Measurements from ENCODE around the gene CACNA1C. TPM values are rescaled to one million over a fixed set of nuclear protein-coding genes. Genes with fewer than 3 reads are reported as not detected.
A peak's percentile ranks its signal among the peaks of the same experiment; 100 is the strongest.

Gene CACNA1C
- total RNA-seq, 2 donors from 2014 or later = 0.86 to 6.3 TPM

DNA sequence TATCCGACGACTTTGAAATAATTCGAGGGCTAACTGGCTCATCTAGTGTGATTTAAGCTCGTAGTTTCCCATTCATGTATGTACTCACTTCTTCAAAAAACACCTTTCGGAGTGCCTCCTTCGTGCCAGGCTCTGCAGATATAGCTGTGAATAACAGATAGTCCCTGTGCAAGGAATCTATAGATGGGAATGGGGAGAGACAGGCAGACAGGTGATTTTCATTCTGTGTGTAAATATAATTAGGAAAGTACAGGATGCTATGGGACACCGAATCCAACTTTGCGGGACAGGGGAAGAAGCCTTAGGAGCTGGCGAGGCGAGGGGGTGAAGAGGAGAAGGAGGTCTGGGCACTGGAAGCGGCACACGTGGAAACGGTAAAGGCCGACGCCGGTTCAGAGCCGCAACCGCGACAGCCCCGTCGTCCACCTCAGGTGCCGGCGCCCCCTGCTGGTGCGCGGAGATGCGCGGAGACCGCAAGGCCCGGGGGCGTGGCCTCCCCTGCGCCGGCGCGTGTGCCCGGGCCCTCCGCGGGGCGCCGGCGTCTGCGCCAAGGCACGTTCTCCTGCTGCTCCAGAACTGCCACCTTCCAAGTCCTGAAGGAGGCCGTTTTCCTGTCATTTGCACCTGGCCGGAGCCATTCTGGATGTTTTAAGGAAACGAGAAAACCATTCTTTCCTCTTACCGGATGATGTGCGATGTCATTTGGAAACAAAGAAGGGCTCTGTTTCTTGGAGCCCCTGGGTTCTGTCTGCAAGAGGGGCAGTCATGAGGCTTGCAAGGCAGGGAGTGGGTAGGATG is 18.0 kb upstream of the CACNA1C start:
- H3K4me1 Mint-ChIP-seq = no peaks in the 10 kb centered on the region
- 17 to 40% methylated on average over 19 to 47 of the region's 47 CpGs for WGBS, 2 experiments (ENCODE audit: insufficient coverage in 1 of 2, insufficient read length in 1 of 2)
- H3K27me3 ChIP-seq (ENCODE audit: control insufficient read depth, insufficient read depth, low read length, poor library complexity, severe bottlenecking) = peaks cover 63% of the 10 kb centered on the region
- H3K36me3 ChIP-seq (ENCODE audit: control insufficient read depth, insufficient read depth, low read length) = no peaks in the 10 kb centered on the region
- H3K4me1 ChIP-seq (ENCODE audit: control insufficient read depth, insufficient read depth, low read length) = no peaks in the 10 kb centered on the region
- TF ChIP-seq, protein P1, sequence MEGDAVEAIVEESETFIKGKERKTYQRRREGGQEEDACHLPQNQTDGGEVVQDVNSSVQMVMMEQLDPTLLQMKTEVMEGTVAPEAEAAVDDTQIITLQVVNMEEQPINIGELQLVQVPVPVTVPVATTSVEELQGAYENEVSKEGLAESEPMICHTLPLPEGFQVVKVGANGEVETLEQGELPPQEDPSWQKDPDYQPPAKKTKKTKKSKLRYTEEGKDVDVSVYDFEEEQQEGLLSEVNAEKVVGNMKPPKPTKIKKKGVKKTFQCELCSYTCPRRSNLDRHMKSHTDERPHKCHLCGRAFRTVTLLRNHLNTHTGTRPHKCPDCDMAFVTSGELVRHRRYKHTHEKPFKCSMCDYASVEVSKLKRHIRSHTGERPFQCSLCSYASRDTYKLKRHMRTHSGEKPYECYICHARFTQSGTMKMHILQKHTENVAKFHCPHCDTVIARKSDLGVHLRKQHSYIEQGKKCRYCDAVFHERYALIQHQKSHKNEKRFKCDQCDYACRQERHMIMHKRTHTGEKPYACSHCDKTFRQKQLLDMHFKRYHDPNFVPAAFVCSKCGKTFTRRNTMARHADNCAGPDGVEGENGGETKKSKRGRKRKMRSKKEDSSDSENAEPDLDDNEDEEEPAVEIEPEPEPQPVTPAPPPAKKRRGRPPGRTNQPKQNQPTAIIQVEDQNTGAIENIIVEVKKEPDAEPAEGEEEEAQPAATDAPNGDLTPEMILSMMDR (conservative IDR thresholded peaks at IDR 0.05) = peak; percentile 100
- H3K27me3 Mint-ChIP-seq (ENCODE audit: insufficient read depth) = peaks cover 82% of the 10 kb centered on the region
- H3K9me3 ChIP-seq (ENCODE audit: control insufficient read depth, low read length) = no peaks in the 10 kb centered on the region
- H3K4me3 Mint-ChIP-seq = peak overlapping the region; percentile 38
- H3K4me3 ChIP-seq (ENCODE audit: low read length) = peak overlapping the region; percentile 48
- no peak overlapping the region for H3K27ac Mint-ChIP-seq
- peak; percentile 97 for DNase-seq
- no peaks in the 10 kb centered on the region for H3K9me3 Mint-ChIP-seq
- H3K27ac ChIP-seq (ENCODE audit: low read depth, low read length) = no peak overlapping the region
- H3K36me3 Mint-ChIP-seq (ENCODE audit: low read depth) = no peaks in the 10 kb centered on the region
- H3K9ac ChIP-seq (ENCODE audit: extremely low read depth, low read length, poor library complexity, severe bottlenecking) = no peak overlapping the region

GRCh38 chr12:2035431-2036055 is 17.2 kb upstream of the CACNA1C start:
- Histone ChIP-seq H3K9me3 (ENCODE audit: control insufficient read depth, low read length) (no peaks in the 10 kb centered on the region), H3K9ac (ENCODE audit: extremely low read depth, low read length, poor library complexity, severe bottlenecking) (no peak overlapping the region), H3K4me1 (ENCODE audit: control insufficient read depth, insufficient read depth, low read length) (no peaks in the 10 kb centered on the region), H3K36me3 (ENCODE audit: control insufficient read depth, insufficient read depth, low read length) (no peaks in the 10 kb centered on the region), H3K27me3 (ENCODE audit: control insufficient read depth, insufficient read depth, low read length, poor library complexity, severe bottlenecking) (peaks cover 70% of the 10 kb centered on the region), H3K4me3 (ENCODE audit: low read length) (peak overlapping the region; percentile 48), H3K27ac (ENCODE audit: low read depth, low read length) (no peak overlapping the region)
- Mint-ChIP-seq H3K4me3 (peak overlapping the region; percentile 38), H3K4me1 (no peaks in the 10 kb centered on the region), H3K27me3 (ENCODE audit: insufficient read depth) (peaks cover 88% of the 10 kb centered on the region), H3K9me3 (no peaks in the 10 kb centered on the region), H3K36me3 (ENCODE audit: low read depth) (no peaks in the 10 kb centered on the region), H3K27ac (no peak overlapping the region)
- WGBS, 2 experiments (ENCODE audit: insufficient coverage in 1 of 2, insufficient read length in 1 of 2) = 82 to 93% methylated on average over 2 to 13 of the region's 15 CpGs
- no peak for DNase-seq
- TF ChIP-seq, protein P1 (conservative IDR thresholded peaks at IDR 0.05) = no peak

- H3K4me3 ChIP-seq (ENCODE audit: low read length) = no peak overlapping the region
- H3K9ac ChIP-seq (ENCODE audit: extremely low read depth, low read length, poor library complexity, severe bottlenecking) = no peak overlapping the region
- no peaks in the 10 kb centered on the region for H3K4me1 Mint-ChIP-seq
- H3K9me3 ChIP-seq (ENCODE audit: control insufficient read depth, low read length) = no peaks in the 10 kb centered on the region
- no peaks in the 10 kb centered on the region for H3K4me1 ChIP-seq (ENCODE audit: control insufficient read depth, insufficient read depth, low read length)
- no peaks in the 10 kb centered on the region for H3K9me3 Mint-ChIP-seq
- no peak overlapping the region for H3K4me3 Mint-ChIP-seq
- H3K27me3 ChIP-seq (ENCODE audit: control insufficient read depth, insufficient read depth, low read length, poor library complexity, severe bottlenecking) = peaks cover 62% of the 10 kb centered on the region
- no peak overlapping the region for H3K27ac Mint-ChIP-seq
- H3K36me3 Mint-ChIP-seq (ENCODE audit: low read depth) = no peaks in the 10 kb centered on the region
- no peak overlapping the region for H3K27ac ChIP-seq (ENCODE audit: low read depth, low read length)
- H3K36me3 ChIP-seq (ENCODE audit: control insufficient read depth, insufficient read depth, low read length) = no peaks in the 10 kb centered on the region
- peaks cover 73% of the 10 kb centered on the region for H3K27me3 Mint-ChIP-seq (ENCODE audit: insufficient read depth)
- TF ChIP-seq, protein P1 (conservative IDR thresholded peaks at IDR 0.05) = no peak
- no peak for DNase-seq
Measured at GRCh38 chr12:2039034-2039433, 13.8 kb upstream of the CACNA1C start.

Measured in endodermal cell (in vitro differentiated cells).